D341Med (cell line): Measurements from ENCODE around the gene XYLT1.

ENCODE experiments used
- DNase-seq: peaks from one replicate; pipeline ENCODE4 v3.0.0; 2012; ENCODE audit warnings: low spot score

The XYLT1 gene

DNA sequence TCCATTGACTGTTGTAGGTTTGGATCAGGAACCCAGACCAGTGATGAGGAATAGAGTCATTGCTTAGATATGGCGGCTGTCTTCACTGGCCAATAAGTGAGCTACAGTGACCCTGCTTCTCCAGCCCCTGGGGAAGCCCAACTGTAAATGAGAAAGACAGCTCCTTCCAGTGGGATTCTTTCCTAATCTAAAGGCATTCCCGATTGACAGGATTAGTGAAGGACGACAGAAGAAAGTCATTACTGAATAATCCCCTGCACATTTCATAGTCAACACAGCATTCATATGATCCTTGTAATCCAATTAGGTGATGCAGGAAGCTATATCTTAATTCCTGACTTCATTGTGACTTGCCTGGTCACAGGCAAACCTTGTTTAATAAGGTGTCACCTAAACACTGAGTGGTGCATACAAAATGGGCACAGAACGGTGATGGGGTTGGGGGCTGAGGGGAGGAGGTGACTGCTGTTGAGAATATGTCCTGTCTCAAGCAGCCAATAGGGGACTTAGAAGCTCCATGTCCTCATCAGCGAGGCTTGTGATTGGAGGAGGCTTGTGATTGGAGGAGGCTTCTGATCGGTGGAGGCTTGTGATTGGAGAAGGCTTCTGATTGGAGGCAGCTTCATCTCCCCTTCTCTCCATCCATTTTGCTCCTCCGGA, 242.6 kb downstream of the XYLT1 start:
- DNase-seq = no peak

DNA sequence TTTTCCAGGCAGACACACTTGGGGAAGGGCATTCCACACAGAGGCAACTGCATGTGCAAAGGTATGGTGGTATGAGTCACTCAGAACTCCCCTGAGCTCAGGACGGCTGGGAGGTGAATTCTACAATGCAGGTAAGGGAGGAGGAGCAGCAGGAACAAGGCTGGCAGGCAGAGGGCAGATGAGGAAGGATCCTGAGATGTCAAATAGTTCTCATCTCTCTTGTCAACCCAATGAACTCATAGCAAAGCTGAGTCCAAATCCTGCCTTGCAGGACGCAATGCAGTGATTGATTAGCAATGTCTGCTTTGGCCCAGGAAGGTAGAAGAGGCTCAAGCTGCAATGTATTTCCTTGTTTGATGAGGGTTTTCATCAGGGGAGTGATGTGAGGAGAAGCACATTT, 243.5 kb downstream of the XYLT1 start:
- no peak for DNase-seq

DNA sequence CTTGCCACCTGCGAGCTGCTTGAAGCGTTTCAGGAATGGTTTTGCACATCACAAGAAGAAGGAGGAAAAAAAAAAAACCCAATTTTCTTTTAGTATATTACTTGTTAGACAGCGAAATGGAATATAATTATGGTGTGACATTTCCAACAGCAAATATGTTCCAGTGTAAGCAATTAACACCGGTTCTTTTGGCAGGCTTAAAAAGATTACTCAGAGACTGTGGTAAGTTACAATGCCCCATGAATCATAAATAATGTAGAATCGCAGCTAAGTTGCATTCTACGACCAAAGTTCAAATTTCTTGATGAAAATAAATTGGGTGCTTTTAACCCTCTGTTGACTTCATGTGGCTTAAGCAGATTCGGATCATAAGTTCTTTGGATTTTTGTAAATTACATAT, 245.2 kb downstream of the XYLT1 start:
- no peak for DNase-seq

DNA sequence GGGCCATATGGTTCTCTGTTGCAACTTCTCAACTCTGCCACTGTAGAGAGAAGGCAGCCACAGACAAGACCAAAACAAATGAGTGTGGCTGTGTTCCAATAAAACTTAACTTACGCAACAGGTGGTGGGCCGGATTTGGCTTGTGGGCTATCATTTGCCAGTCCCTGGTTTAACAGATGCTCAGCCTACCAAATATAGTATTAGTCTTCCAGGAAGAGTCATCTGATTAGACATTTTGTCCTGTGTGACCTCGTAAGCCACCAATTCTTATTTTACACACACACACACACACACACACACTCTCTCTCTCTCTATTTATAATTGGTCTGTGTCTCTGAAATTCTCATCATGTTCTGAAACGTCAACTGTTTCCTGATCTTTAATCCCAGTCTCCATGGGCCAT, 245.9 kb downstream of the XYLT1 start:
- no peak for DNase-seq

DNA sequence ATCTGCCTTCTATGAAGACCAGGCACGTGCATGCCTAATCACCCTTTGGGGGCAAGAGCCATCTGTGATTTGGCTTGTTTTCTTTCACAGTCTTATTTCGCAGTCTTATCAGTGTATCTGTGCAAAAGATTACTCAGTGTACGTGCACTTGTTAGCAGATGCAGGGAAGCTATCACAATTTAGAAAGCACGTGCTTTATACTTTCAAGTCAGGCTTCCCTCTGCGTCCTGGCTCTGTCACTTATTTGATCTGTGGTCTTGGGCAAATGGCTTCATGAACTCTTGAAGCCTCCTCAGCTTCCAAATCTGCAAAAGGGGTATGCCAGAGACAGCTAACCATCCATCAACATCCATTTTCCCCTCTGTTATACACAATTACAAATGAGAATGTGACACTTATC, 246.4 kb downstream of the XYLT1 start:
- no peak for DNase-seq

DNA sequence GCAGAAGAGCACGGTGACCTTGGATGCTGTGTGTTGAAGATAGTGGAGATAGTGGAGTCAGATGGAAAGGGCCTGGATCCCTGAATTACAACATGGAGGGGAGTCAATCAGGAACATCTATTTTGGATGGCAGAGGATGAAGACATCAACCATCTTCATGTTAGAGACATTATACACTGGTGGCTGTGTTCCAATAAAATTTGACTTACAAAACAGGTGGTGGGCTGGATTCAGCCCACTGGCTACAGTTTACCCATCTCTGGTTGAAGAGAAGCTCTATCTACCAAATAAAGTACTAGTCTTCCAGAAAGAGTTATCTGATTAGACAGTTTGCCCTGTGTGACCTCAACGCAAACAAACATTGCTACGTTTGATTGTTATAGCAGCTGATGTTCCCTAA, 247.2 kb downstream of the XYLT1 start:
- DNase-seq = no peak

DNA sequence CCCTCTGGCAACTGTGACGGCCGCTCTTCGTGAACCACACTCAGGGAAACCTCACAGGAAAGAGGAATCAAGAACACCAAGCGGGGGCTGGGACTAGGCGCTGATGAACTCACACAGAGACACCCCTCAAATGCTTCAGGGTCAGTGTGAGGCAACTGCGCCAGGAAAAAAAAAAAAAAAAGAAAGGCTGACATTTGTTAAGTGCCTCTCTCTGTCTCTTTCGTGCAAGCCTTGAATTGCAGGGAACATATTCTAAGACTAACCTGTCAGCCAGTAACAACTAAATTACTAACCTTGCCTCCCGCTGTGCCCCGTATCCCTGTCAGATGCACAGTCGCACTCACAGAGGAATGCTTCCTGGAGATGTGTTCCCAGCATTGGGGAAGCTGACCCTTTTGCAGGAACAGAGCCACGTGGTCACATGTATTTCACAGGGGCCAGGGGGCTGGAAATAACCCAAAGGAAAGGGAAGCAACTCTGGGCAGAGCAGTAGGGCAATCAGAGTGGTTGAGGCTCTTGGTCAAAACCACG, 247.8 kb downstream of the XYLT1 start:
- DNase-seq = no peak

DNA sequence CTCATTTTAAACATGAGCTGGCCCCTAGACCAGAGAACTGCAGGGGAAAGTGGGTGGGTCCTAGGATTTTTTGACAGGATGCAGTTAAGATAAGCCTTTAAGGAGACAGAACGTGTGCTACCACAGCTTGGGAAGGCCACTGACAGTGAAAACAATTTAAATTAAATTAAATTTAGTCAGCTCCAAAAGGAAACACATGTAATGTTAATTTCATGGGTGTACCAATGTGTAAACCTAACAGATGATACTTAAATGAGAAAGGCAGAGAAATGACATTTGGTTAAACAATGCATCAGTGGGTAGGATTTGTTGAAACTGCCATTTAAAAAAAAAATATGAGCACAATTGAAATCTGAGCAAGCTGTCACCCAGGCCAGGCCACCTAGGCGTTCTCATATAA, 250.8 kb downstream of the XYLT1 start:
- no peak for DNase-seq

DNA sequence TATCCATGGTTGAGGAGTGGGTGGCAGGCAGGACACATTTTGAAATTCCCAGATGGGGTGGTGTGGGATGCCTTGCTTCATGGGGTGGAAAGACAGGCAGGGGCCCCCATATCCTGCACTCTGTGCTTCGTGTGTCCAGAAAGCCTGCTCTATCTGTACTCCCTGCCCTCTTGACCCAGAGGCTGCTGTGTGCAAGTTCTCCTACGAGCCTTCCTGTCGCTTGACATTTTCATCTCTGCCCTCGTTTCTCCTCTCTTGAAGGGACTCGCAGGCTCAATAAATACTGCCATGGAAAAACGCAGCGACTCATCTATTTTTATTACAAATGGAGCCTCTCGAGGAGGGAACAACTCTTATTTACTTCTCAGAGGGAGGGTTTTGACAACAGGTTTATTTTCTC, 254.8 kb downstream of the XYLT1 start:
- no peak for DNase-seq

DNA sequence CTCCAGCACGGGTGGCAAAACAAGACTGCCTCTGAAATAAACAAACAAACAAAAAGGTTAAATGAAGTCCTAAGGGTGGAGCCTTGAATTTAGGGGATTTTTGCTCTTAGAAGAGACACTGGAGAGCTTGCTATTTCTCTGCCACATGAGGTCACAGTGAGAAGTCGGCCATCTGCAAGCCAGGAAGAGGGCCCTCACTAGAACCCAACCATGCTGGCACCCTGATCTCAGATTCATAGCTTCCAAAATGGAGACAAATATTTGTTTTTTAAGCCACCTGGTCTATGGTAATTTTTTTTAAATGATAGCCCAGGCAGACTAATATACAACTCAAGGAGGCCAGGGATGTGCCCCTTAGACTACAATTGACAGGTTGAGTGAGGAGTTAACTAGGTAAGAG, 255.5 kb downstream of the XYLT1 start:
- DNase-seq = no peak

DNA sequence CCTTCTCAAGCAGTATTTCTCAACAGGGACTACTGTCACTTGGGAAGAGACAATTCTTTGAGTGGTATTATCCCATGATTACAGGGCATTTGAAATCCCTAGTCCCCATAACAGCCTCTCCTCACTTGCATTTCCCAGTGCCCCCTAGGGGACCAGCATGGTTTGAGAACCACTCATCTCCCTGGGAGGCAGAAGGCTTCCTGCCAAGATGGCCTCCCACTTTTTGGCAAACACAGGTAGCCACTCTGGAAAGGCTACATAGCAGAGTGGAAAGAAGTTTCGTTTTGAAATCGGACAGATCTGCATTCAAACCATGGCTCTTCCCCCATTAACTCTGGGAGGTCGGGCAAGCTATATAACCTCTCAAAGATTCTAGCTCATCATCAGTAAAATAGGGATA, 256.8 kb downstream of the XYLT1 start:
- DNase-seq = no peak

DNA sequence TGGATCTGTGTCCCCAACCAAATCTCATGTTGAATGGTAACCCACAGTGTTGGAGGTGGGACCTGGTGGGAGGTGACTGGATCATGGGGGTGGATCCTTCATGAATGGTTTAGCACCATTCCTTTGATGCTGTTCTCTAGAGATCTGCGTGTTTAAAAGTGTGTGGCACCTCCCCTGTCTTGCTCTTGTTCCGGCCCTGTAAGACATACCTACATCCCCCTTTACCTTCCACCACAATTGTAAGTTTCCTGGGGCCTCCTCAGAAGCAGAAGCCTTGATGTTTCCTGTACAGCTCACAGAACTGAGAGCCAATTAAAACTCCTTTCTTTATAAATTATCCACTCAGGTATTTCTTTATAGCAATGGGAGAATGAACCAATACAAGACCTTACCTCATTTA, 257.7 kb downstream of the XYLT1 start:
- DNase-seq = no peak

DNA sequence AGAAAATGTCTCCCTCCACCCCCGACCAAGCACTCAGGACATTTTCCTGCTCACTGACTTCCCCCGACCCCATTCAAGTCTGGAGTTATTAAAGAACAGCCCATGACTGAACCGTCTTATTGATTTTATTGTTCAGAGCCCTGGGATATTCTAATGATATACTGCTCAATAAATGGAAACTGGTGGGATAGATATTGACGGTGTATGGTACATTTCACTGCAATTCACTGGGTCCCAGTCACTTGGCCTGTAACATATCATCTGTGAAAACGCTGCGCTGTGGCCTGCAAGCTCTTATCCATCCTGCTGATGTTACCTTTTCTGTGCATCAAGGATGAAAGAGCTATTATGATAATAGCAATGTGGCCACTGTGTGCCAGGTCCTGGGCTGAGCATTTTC, 258.2 kb downstream of the XYLT1 start:
- DNase-seq = no peak

DNA sequence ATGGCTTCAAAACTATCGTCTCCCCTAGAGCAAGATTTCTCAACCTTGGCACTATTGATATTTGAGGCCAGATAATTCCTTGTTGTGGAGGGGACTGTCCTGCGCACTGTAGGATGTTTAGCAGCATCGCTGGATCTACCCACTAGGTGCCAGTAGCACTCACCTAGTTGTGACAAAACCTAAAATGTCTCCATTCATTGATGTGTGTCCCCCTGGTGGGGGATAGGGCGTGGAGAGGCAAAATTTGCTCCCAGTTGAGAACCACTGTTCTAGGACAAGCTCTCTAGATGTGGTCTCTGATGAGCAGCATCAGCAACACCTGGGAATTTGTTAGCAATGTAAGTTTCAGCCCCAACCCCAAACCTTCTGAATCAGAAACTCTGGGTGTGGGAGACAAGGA, 259.0 kb downstream of the XYLT1 start:
- DNase-seq = peak; percentile 36

DNA sequence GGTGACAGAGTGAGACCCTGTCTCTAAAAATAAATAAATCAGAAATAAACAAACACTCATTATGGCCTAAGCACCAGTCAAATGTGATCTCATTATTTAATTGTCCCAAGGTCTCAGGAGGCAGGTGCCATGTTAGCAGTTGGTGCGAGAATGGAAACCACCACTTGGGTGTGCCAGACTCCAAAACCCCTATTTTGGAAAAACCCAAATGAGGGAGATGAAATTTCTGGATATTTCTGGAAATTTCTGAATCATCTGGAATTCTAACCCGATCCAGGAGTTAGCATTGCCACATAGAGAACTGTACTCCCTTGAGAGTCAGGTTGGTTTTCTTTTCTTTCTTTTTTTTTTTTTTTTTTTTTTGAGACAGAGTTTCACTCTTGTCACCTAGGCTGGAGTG, 264.0 kb downstream of the XYLT1 start:
- no peak for DNase-seq

DNA sequence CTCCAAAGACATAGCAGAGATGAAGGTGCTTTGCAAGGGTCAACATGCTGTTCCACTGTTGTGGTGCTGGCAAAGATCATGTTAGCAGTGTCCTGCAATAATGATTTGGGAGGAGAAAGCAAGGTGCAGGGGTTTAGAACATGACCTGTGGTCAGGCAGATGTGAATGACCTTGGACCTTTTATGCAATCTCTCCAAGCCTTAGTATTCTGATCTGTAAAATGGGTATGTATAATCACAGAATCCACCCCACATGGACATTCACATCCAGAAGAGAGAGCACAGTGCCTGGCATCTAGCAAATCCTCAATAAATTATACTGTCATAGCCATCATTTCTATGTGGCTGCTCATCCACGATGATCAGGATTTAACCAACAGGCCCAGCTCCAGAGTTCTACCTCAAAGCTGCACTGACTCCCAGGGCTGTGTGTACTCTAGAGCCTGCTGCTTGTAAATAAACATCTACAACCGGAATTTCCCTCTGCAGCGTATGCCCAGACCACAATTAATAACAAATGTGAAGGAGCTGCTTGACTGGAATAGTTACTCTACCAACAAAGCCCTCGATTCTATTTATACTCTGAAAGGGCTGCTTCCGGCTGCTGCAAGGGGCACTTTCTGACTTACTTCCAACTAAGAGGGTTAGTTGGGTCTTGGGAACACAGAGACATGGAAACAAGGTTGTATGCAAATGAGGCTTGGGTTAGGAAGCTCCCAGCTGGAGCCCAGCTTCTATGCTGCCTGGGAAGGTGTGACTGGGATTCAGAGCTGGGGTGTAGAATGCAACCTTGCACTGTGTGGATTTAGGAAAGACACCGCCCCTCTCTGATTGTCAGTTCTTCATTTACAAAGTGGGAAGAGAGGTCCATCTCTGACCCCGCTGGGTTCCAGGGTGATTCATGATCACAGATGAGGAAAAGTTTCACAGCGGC, 265.2 kb downstream of the XYLT1 start:
- no peak for DNase-seq

DNA sequence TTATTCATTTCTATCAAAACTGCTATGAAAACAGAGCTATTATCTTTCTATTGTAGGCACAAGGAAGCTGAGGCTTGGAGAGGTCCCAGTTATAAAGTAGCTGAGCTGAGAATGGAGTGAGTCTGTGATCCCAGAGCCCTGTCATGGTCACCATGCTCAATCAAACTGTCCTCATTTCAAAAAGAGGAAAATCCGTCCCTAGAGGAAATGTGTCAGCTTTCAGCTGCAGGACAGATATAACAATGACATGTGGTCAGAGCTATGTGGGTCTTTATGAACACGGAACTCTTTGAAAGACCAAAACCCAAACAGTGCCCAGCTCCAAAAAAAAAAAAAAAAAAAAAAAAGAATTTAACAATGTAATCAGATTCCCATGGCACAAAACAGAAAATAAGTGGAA, 266.1 kb downstream of the XYLT1 start:
- DNase-seq = no peak

DNA sequence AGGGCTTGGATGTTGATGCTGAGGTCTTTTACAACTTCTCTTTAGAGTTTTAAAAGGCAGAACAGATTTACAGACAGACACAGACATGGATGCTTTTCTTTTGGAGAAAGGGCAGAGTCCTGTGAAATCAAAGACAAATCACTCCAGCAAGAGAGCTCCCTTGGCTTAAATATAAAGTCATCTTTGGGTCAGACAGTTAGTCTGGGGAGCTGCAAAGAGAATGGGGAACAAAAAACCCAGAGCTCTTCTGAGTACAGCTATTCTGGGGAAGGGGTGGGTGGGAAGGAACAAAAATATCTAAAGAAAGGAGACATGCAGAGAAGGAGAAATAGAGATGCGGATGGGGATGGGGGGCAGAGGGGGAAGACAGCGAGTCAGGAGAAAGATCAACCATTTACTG, 266.6 kb downstream of the XYLT1 start:
- DNase-seq = no peak

DNA sequence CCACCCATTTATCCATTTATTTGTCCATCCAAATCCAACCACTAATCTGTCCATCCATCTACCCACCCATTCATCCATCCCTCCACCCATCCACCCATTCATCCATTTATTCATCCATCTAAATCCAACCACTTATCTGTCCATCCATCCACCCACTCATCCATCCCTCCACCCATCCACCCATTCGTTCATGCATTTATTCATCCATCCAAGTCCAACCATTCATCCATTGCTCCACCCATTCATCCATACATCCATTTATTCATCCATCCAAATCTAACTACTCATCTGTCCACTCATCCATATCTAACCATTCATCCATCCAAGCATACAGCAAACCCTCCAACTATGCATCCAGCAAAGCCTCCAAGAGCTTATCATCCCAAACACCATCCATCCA, 267.3 kb downstream of the XYLT1 start:
- DNase-seq = no peak

DNA sequence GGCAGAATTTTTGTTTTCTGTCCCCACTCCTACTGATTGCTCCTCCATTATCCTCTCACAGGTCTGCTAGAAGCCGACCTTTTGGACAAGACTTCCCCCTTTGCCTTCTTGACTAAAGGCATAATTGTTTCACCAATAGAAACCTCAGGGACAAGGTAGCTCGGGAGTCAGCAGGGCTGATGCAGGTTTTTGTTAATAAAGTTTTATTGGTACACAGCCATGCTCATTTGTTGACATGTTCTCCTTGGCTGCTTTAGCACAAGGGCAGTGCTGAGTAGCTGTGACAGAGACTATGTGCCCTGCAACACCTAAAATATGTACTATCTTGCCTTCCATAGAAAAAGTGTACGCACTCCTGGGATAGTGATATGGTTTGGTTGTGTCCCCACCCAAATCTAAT, 271.6 kb downstream of the XYLT1 start:
- DNase-seq = no peak

DNA sequence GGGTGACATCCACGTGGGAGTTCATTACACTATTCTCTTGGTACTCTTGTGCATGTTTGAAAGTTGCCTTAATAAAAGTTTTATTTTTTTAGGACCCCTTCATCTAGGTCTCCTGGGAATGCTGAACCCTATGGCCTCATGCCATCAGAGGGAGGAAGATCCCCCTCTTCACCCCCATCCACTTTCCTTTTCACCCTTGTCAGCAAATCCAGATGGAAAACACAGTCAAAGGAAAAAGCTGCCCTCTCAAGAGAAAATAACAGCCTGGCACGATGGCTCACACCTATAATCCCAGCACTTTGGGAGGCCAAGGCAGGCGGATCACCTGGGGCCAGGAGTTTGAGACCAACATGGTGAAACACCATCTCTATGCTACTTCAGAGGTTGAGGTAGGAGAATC, 274.2 kb downstream of the XYLT1 start:
- no peak for DNase-seq

DNA sequence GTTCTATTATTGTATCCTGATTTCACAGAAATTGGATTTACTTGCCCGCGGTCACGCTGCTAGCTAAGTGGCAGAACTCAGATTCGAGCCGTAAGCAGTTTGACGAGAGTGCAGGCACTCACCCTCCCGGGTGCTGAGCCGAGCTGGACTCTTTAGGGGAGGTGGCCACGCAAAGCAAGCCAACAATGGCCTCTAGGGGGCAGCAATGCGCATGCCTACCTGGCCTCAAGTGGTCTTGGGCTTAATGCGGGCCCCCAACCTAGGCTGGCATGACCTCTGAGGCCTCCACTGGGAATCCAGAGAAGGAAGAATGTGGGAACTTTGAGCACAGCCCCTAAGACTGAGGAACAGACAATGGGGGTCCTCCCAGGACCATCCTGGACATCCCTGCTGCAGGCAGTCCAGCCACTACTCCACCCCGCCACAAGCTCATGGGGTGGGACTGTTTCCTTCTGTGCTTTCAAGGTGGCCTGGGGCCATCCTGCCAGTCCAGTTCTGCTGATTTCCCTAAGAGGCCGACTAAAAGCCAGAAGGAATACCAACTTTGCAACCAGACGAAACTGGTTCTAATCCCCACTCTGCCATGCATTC, 276.5 kb downstream of the XYLT1 start:
- DNase-seq = peak; percentile 53

DNA sequence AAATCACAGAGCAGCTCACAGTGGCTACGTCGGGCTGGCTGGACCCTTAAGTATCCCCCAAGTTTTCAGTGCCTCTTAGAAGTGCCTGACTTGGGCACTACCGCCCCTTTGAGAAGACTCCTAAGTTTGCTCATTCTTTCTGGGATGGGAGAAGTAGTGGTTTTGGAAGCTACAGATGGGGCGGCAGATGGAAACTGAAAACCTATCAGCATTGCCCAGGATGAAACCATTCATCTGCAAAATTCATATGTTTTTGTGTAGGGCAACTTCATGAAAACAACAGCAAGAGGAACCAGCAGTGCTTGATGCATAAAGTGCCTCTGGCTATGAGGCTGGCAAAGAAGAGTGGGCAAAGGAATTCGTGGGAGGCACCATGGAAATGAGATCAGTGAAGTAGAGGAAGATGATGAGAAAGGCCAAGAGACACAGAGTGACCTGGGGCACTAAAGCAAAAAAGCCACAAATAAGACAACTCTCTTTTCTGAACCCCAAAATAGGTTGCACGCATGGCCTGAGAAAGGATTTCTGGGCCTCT, 277.1 kb downstream of the XYLT1 start:
- DNase-seq = no peak
